Tibial nerve (tissue), 3 donors: ENCODE results near the gene SUN2.

Experiments used
- CTCF ChIP-seq, 5 experiments: fragments of 200-600 bp in 3 of 5; fragments of 450-650 bp in 2 of 5; sonication (generic) in 3 of 5; IDR thresholded peaks; one replicate each; pipeline ENCODE4 v1.5.1; 2016 to 2019; ENCODE audit warnings: antibody characterized with exemption in 5 of 5, mild to moderate bottlenecking in 3 of 5, moderate library complexity in 2 of 5
- POLR2A ChIP-seq, 2 donors: fragments of 450-650 bp; IDR thresholded peaks; one replicate each; pipeline ENCODE4 v1.6.1; 2017; ENCODE audit warnings: antibody characterized with exemption in 2 of 2, mild to moderate bottlenecking in 2 of 2, moderate library complexity in 2 of 2

DNA sequence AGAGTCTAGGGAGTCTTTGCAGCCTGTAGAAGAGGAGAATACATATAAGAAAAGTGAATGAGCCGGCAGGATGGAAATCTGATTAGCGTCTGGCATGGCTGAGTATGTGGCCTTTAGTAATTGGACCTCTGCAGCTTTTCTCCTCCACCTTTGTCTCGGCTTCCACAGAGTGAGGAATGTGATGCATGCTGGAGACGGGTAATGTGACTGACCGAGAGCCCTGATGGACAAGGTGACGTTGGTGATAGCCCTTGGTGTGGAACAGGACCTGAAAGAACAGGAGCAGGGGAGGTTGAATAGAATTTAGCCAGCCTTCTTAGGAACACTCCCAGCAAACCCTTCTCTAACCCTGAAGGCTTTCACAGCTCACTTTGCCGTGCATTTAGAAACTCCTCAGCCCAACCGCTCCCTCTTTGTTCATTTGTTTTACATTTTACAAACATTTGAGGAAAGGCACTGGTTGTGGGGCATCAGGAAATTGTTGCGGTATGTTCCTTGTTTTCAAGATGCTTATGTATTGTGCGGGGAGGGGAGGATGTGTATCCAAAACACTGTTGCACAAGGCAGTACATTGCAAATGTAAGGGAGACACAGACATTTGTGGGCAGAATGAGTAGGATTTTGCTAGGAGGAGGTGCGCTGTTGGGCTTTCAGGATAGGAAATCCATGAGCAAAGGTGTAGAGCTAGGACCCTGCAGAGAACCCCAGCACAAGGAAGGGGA is 43.2 kb downstream of the SUN2 start:
- TF ChIP-seq POLR2A (IDR thresholded peaks at IDR 0.05) (no peak), CTCF (IDR thresholded peaks at IDR 0.05) (no peak)
